CD4-positive, alpha-beta T cell (primary cell): ENCODE measurements around the gene PLCD1. TPM values are rescaled to one million over a fixed set of nuclear protein-coding genes. Genes with fewer than 3 reads are reported as not detected.

ENCODE experiments used
- ATAC-seq: fragments of 200-7000 bp; cut with Tn5 transposase; one replicate; pipeline ENCODE4 v1.10.0; 2022; ENCODE audit warnings: mild to moderate bottlenecking; ENCODE audit not compliant: poor library complexity
- CTCF ChIA-PET: fragments of 350-600 bp; sonication (Branson Sonifier 250); formaldehyde crosslinking; loops from one replicate; lab custom pipeline; 2021; ENCODE audit warnings: antibody characterized with exemption, inconsistent platforms; lab: Charles Lee
- POLR2A ChIA-PET: fragments of 350-600 bp; sonication (Branson Sonifier 250); formaldehyde crosslinking; loops from one replicate; lab custom pipeline; 2021; ENCODE audit warnings: antibody characterized with exemption, inconsistent platforms; lab: Charles Lee
- DNase-seq, 14 experiments: peaks; one replicate each; pipeline ENCODE4 v3.0.0-alpha.2; 2013 to 2020; ENCODE audit warnings: mixed read lengths in 2 of 14
- H3K27ac ChIP-seq, 2 donors: one replicate each; pipeline versions ENCODE4 v1.5.1 to v1.7.0; 2013; ENCODE audit warnings: low read length in 2 of 2, low read depth in 1 of 2, mild to moderate bottlenecking in 1 of 2
- H3K27me3 ChIP-seq, 2 experiments: 1 replicate in 1 of 2; 2 replicates in 1 of 2; pipeline versions ENCODE4 v1.6.1 to v1.7.0; 2013; ENCODE audit warnings: low read length in 2 of 2, control low read depth in 1 of 2, mild to moderate bottlenecking in 1 of 2, moderate library complexity in 1 of 2; ENCODE audit not compliant: insufficient read depth in 2 of 2, control insufficient read depth in 1 of 2
- H3K36me3 ChIP-seq: one replicate; pipeline ENCODE4 v1.6.1; 2013; ENCODE audit warnings: low read length, control low read depth; ENCODE audit not compliant: insufficient read depth
- H3K4me1 ChIP-seq: one replicate; pipeline ENCODE4 v1.6.1; 2013; ENCODE audit warnings: low read length, control low read depth; ENCODE audit not compliant: insufficient read depth
- H3K4me3 ChIP-seq: one replicate; pipeline ENCODE4 v1.5.1; 2013; ENCODE audit warnings: mild to moderate bottlenecking, low read length, moderate library complexity
- H3K9me3 ChIP-seq, 2 experiments: 1 replicate in 1 of 2; 2 replicates in 1 of 2; pipeline versions ENCODE4 v1.6.1 to v1.7.0; 2013; ENCODE audit warnings: low read length in 2 of 2, mild to moderate bottlenecking in 2 of 2, control low read depth in 1 of 2, moderate library complexity in 1 of 2; ENCODE audit not compliant: control insufficient read depth in 1 of 2, insufficient read depth in 1 of 2
- H3K27ac Mint-ChIP-seq: one replicate; pipeline ENCODE4 v1.8.0; 2020; ENCODE audit warnings: mixed read lengths
- H3K27me3 Mint-ChIP-seq: one replicate; pipeline ENCODE4 v1.8.0; 2021; ENCODE audit warnings: mixed read lengths
- H3K36me3 Mint-ChIP-seq: one replicate; pipeline ENCODE4 v1.8.0; 2021; ENCODE audit warnings: low read depth, mixed read lengths
- H3K4me1 Mint-ChIP-seq: one replicate; pipeline ENCODE4 v1.8.0; 2021; ENCODE audit warnings: low read depth, mixed read lengths
- H3K4me3 Mint-ChIP-seq: one replicate; pipeline ENCODE4 v1.8.0; 2020; ENCODE audit warnings: mild to moderate bottlenecking, mixed read lengths
- H3K9me3 Mint-ChIP-seq: one replicate; pipeline ENCODE4 v1.8.0; 2020; ENCODE audit warnings: mixed read lengths
- intact Hi-C, 2 experiments: fragments of 100-400 bp; cut with DNase I in 1 of 2; cut with micrococcal nuclease in 1 of 2; formaldehyde crosslinking; loops; one replicate each; pipeline versions ENCODE4 v1.15.1 to v1.9.0; 2023 to 2025; cut with DNase I, micrococcal nuclease
- total RNA-seq, 174 experiments: library from RNA in 2 of 174; stranded (reverse) in 2 of 174; gene quantifications; one replicate each; pipeline ENCODE4 v1.2.3 and lab custom pipeline; 2021 to 2026
- TF ChIP-seq, protein P1 (sequence below): fragments of 200-600 bp; IDR thresholded peaks from one replicate; pipeline ENCODE4 v1.8.0; 2022; ENCODE audit warnings: antibody characterized with exemption, mild to moderate bottlenecking

PLCD1 gene
- total RNA-seq, 2 experiments from 2014 or later = 67.0 to 69.8 TPM

DNA sequence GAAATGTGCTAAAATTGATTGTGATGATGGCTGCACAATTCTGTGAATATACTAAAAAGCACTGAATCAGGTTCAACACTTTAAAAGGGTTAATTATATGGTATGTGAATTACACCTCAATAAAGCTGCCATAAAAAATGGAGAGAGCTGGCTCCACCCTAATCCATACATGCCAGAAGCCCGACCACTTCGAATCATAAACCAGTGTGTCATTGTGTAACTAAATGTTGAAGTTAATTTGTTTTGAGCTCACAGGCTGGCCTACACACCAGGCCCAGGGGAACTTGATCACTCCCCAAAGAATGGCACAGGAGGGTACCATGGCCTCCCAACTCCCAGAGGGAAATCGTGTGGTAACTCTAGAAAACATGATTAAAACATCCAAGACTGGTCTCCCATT lies 14.0 kb downstream of the PLCD1 start:
- Mint-ChIP-seq H3K4me3 (no peak overlapping the region), H3K4me1 (no peaks in the 10 kb centered on the region), H3K27me3 (no peaks in the 10 kb centered on the region), H3K36me3 (peaks cover 77% of the 10 kb centered on the region), H3K27ac (no peak overlapping the region), H3K9me3 (no peaks in the 10 kb centered on the region)
- intact Hi-C loops = no loop called here
- TF ChIP-seq, protein P1, sequence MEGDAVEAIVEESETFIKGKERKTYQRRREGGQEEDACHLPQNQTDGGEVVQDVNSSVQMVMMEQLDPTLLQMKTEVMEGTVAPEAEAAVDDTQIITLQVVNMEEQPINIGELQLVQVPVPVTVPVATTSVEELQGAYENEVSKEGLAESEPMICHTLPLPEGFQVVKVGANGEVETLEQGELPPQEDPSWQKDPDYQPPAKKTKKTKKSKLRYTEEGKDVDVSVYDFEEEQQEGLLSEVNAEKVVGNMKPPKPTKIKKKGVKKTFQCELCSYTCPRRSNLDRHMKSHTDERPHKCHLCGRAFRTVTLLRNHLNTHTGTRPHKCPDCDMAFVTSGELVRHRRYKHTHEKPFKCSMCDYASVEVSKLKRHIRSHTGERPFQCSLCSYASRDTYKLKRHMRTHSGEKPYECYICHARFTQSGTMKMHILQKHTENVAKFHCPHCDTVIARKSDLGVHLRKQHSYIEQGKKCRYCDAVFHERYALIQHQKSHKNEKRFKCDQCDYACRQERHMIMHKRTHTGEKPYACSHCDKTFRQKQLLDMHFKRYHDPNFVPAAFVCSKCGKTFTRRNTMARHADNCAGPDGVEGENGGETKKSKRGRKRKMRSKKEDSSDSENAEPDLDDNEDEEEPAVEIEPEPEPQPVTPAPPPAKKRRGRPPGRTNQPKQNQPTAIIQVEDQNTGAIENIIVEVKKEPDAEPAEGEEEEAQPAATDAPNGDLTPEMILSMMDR = no peak
- peaks cover 7 to 23% of the 10 kb centered on the region in 2 experiments for H3K9me3 ChIP-seq
- H3K27me3 ChIP-seq = no peaks in the 10 kb centered on the region
- peaks cover 72% of the 10 kb centered on the region for H3K36me3 ChIP-seq
- ChIA-PET POLR2A (no interaction called here), CTCF (interaction anchor here (1.1 kb wide), 1 partner anchor 26 kb away, joined by 3 read pairs; no protein-coding TSS in a partner anchor)
- DNase-seq (no peak), ATAC-seq (no peak)
- no peak overlapping the region for H3K27ac ChIP-seq
- H3K4me1 ChIP-seq = no peaks in the 10 kb centered on the region
- no peak overlapping the region for H3K4me3 ChIP-seq

DNA sequence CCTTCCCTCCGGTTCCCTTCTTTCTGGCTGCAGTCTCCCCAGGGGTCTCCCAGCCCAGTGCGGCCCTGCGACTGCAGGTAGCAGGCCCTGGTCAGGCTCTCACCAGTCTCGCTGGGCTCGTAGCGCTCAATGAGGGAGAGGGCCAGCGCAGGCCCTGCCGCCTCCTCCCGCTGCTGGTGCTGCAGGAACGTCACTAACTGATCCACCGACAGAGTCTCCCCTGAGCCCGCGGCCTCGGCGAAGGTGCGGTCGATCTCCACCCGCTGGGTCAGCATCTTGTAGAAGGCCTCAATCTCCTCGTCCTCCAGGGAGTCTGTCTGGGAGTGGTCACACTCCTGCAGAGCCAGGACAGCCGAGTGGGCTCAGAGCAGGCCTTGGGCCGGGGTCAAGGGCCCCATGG lies 18.3 kb downstream of the PLCD1 start:
- no peak for DNase-seq
- no peaks in the 10 kb centered on the region for H3K9me3 Mint-ChIP-seq
- H3K27ac Mint-ChIP-seq = no peak overlapping the region

DNA sequence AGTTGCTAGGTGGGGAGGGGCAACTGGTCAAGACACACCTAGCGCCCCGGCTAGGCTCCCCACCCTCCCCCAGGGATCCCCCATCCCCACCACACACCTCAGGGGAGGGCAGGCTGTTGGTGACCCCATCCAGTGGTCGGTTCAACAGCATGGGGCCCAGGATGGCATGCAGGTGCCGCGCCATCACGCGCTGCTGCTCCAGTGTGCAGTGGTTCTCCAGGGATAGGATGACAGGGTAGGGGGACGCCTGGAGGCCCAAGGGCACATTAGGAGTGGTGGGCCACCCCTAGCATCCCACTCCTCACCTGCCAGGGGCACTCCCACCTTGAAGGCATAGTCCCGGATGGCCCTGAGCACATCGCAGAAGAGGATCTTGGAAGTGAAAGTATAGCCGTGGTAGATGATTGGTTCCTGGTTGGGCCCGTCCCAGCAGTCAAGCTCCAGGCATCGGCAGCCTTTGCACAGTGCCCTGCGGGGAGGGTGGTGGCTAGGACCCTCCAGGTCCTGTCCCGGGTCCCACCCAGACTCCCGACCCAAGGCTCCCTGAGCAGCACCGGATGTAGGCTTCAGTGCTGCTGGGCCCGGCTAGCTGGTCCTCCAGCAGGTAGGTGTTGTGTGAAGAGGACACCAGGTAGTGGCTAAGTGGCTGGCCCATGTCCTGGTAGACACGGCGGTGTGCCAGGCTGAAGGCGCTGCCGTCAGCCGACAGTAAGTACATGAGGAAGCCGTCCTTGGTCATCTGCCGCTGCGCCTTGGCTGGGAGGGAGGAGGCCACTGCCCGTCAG lies 19.4 kb downstream of the PLCD1 start:
- Mint-ChIP-seq H3K27ac (no peak overlapping the region), H3K36me3 (peaks cover 48% of the 10 kb centered on the region)

More for the DNA sequence above, 18.3 kb downstream of the PLCD1 start:
- Mint-ChIP-seq H3K4me1 (no peaks in the 10 kb centered on the region), H3K27me3 (no peaks in the 10 kb centered on the region), H3K4me3 (no peak overlapping the region), H3K36me3 (peaks cover 53% of the 10 kb centered on the region)
- TF ChIP-seq, protein P1 = no peak
- Histone ChIP-seq H3K36me3 (peaks cover 65% of the 10 kb centered on the region), H3K4me3 (no peak overlapping the region), H3K27me3 (no peaks in the 10 kb centered on the region), H3K27ac (no peak overlapping the region), H3K4me1 (no peaks in the 10 kb centered on the region), H3K9me3 (peaks cover under 1 to 2% of the 10 kb centered on the region in 2 experiments)
- intact Hi-C loops = no loop called here
- ChIA-PET POLR2A (no interaction called here), CTCF (no interaction called here)
- ATAC-seq = no peak

More for the DNA sequence above, 19.4 kb downstream of the PLCD1 start:
- Histone ChIP-seq H3K4me3 (no peak overlapping the region), H3K27me3 (no peaks in the 10 kb centered on the region), H3K27ac (no peak overlapping the region), H3K36me3 (peaks cover 61% of the 10 kb centered on the region), H3K9me3 (no peaks in the 10 kb centered on the region), H3K4me1 (no peaks in the 10 kb centered on the region)
- ATAC-seq (no peak), DNase-seq (no peak)
- Mint-ChIP-seq H3K4me3 (no peak overlapping the region), H3K4me1 (peaks cover 2% of the 10 kb centered on the region), H3K27me3 (no peaks in the 10 kb centered on the region), H3K9me3 (no peaks in the 10 kb centered on the region)
- TF ChIP-seq, protein P1 = no peak
- ChIA-PET POLR2A (no interaction called here), CTCF (no interaction called here)
- intact Hi-C loops = loop anchor here in 1 of 2 experiments (10.0 kb wide), 2 partner anchors 1165 to 1375 kb away; partner anchors contain the start of gene SLC25A38
